GM12878 (cell line): ENCODE data around the gene FAM163B. TPM values are rescaled to one million over a fixed set of nuclear protein-coding genes. Genes with fewer than 3 reads are reported as not detected.

Experiments
- ATAC-seq: fragments of 200-7000 bp; cut with Tn5 transposase; 3 replicates; pipeline ENCODE4 v1.9.1; 2020; ENCODE audit warnings: mild to moderate bottlenecking, moderate library complexity
- BruUV-seq: library from RNA; stranded (reverse); fragments of 400-500 nt; replicated peaks from 2 replicates; lab custom pipeline; 2021; lab: Mats Ljungman, UMichigan
- CTCF ChIA-PET: fragments of 300-600 bp; sonication (Branson Sonifier 250); formaldehyde crosslinking; extraction: SDS; loops from one replicate; lab custom pipeline; 2021; ENCODE audit warnings: inconsistent platforms; lab: Yijun Ruan, JAX
- POLR2A ChIA-PET: fragments of 350-600 bp; formaldehyde crosslinking; extraction: SDS; loops from one replicate; lab custom pipeline; 2021; ENCODE audit warnings: inconsistent platforms; lab: Charles Lee
- RAD21 ChIA-PET: fragments of 300-600 bp; sonication (Branson Sonifier 250); formaldehyde crosslinking; loops from one replicate; lab custom pipeline; 2023; ENCODE audit warnings: antibody characterized with exemption; ENCODE audit not compliant: unreplicated experiment; lab: Charles Lee
- SMC1A ChIA-PET: fragments of 300-600 bp; sonication (Branson Sonifier 250); formaldehyde crosslinking; loops from one replicate; lab custom pipeline; 2023; ENCODE audit not compliant: unreplicated experiment, uncharacterized antibody; lab: Charles Lee
- DNase-seq: peaks from one replicate; pipeline ENCODE4 v3.0.0-alpha.2; 2011; ENCODE audit warnings: low read depth, low spot score
- FAIRE-seq: peaks from 3 replicates; lab custom pipeline; 2011; peaks lifted over from hg19 to GRCh38; lab: Jason Lieb, UNC
- H2AFZ ChIP-seq: 2 replicates; pipeline ENCODE4 v1.6.0; 2011; ENCODE audit warnings: low read depth, low read length, control low read depth; ENCODE audit not compliant: control insufficient read depth
- H3K27ac ChIP-seq: 2 replicates; pipeline ENCODE4 v1.5.1; 2011; ENCODE audit warnings: control low read depth; ENCODE audit not compliant: control insufficient read depth, insufficient read depth
- H3K27me3 ChIP-seq, 2 experiments: replicated peaks in 1 of 2; 2 replicates each; pipeline versions ENCODE4 v1.6.0 to v1.6.1; 2011; ENCODE audit warnings: low read length in 1 of 2; ENCODE audit not compliant: control insufficient read depth in 2 of 2, insufficient read depth in 2 of 2
- H3K36me3 ChIP-seq, 2 experiments: 2 replicates each; pipeline ENCODE4 v1.5.1; 2011; ENCODE audit warnings: low read length in 1 of 2; ENCODE audit not compliant: control insufficient read depth in 2 of 2, insufficient read depth in 2 of 2
- H3K4me1 ChIP-seq: 2 replicates; pipeline ENCODE4 v1.6.1; 2011; ENCODE audit warnings: mild to moderate bottlenecking, low read length, moderate library complexity, mixed read lengths; ENCODE audit not compliant: control insufficient read depth, insufficient read depth
- H3K4me2 ChIP-seq: 2 replicates; pipeline ENCODE4 v1.6.0; 2011; ENCODE audit warnings: control low read depth; ENCODE audit not compliant: control insufficient read depth, insufficient read depth
- H3K4me3 ChIP-seq: fragments of 200-600 bp; sonication (generic); 2 replicates; pipeline ENCODE4 v1.5.1; 2016
- H3K79me2 ChIP-seq: 2 replicates; pipeline ENCODE4 v1.6.0; 2011; ENCODE audit warnings: low read length; ENCODE audit not compliant: control insufficient read depth, insufficient read depth
- H3K9ac ChIP-seq: 2 replicates; pipeline ENCODE4 v1.8.0; 2011; ENCODE audit warnings: low read length, control low read depth, mixed read lengths; ENCODE audit not compliant: control insufficient read depth, insufficient read depth
- H3K9me3 ChIP-seq: replicated peaks from 3 replicates; pipeline ENCODE4 v1.5.1; 2011; ENCODE audit warnings: mild to moderate bottlenecking, low read length; ENCODE audit not compliant: control insufficient read depth, insufficient read depth
- H4K20me1 ChIP-seq: 2 replicates; pipeline ENCODE4 v1.6.0; 2011; ENCODE audit not compliant: control insufficient read depth, insufficient read depth
- CBX3 ChIP-seq: fragments of 200-600 bp; sonication (generic); IDR thresholded peaks from 2 replicates; pipeline ENCODE4 v1.6.1; 2016; ENCODE audit warnings: low read depth, borderline replicate concordance
- CHD4 ChIP-seq: fragments of 200-600 bp; sonication (generic); IDR thresholded peaks from 2 replicates; pipeline ENCODE4 v1.6.1; 2016; ENCODE audit warnings: mild to moderate bottlenecking
- HDAC6 ChIP-seq: fragments of 200-600 bp; sonication (generic); IDR thresholded peaks from one replicate; pipeline ENCODE4 v1.8.0; 2017; ENCODE audit warnings: antibody characterized with exemption; ENCODE audit not compliant: unreplicated experiment
- JUND ChIP-seq: IDR thresholded peaks from 2 replicates; pipeline ENCODE4 v1.6.1; 2012; ENCODE audit warnings: low read depth, mild to moderate bottlenecking, low read length, improper control_type of control experiment, moderate library complexity
- KAT2A ChIP-seq: conservative IDR thresholded peaks from 2 replicates; pipeline ENCODE4 v1.6.1; 2011; ENCODE audit warnings: low read depth, low read length; ENCODE audit not compliant: control insufficient read depth
- PBX3 ChIP-seq: IDR thresholded peaks from 2 replicates; pipeline ENCODE4 v1.6.1; 2011; ENCODE audit warnings: mild to moderate bottlenecking, low read depth, low read length, moderate library complexity; ENCODE audit not compliant: insufficient replicate concordance
- PML ChIP-seq: IDR thresholded peaks from 2 replicates; pipeline ENCODE4 v1.6.1; 2012; ENCODE audit warnings: low read length, inconsistent platforms
- RELA ChIP-seq: fragments of 450-650 bp; IDR thresholded peaks from 2 replicates; pipeline ENCODE4 v1.8.0; 2014; ENCODE audit warnings: borderline replicate concordance; ENCODE audit not compliant: partially characterized antibody
- SMAD1 ChIP-seq: fragments of 450-650 bp; IDR thresholded peaks from 2 replicates; pipeline ENCODE4 v1.6.1; 2018; ENCODE audit warnings: mild to moderate bottlenecking, low read depth; ENCODE audit not compliant: partially characterized antibody
- WRNIP1 ChIP-seq: IDR thresholded peaks from 2 replicates; pipeline ENCODE4 v1.6.1; 2011; ENCODE audit warnings: low read depth, low read length, improper control_type of control experiment, borderline replicate concordance
- ZSCAN29 ChIP-seq: fragments of 450-650 bp; IDR thresholded peaks from 2 replicates; pipeline ENCODE4 v1.6.1; 2017; ENCODE audit warnings: mild to moderate bottlenecking, moderate library complexity
- ZZZ3 ChIP-seq: IDR thresholded peaks from 2 replicates; pipeline ENCODE4 v1.6.1; 2011; ENCODE audit warnings: low read depth; ENCODE audit not compliant: control insufficient read depth, insufficient read length
- WGBS: methylation state at CpG from one replicate; pipeline ENCODE4 v1.1.6; 2016; ENCODE audit warnings: low lambda C conversion rate; ENCODE audit not compliant: insufficient replicate concordance, insufficient coverage; ENCODE audit errors: missing lambda C conversion rate; 5-methylcytosine and 5-hydroxymethylcytosine counted together
- in situ Hi-C: fragments of 300-500 bp; cut with MboI; formaldehyde crosslinking; loops from 9 replicates; pipeline ENCODE4 v1.14.3; 2018; ENCODE audit warnings: mixed read lengths
- intact Hi-C: fragments of 100-400 bp; cut with micrococcal nuclease; formaldehyde crosslinking; loops from one replicate; pipeline ENCODE4 v1.14.2; 2022; ENCODE audit not compliant: unreplicated experiment
- polyA plus RNA-seq, 11 experiments: library from polyadenylated mRNA; depleted of rRNA in 4 of 11; unstranded in 6 of 11; stranded (reverse) in 5 of 11; fragments of >200 nt; fragmentation: Nextera tagmentation in 4 of 11; fragmentation: Illumina TruSeq in 1 of 11; extraction: Ambion mirVana in 4 of 11; extraction: Trizol in 1 of 11; gene quantifications; 1 replicate in 1 of 11; 2 replicates in 10 of 11; pipeline versions ENCODE4 v1.2.1 to v1.2.3, GENCODE V29; 2011 to 2016; ENCODE audit warnings: inconsistent platforms in 2 of 11, missing spikeins in 2 of 11, low read depth in 1 of 11
- total RNA-seq, 4 experiments: library from RNA; depleted of rRNA in 3 of 4; stranded (reverse); fragments of >200 nt in 3 of 4; fragmentation: Illumina TruSeq in 1 of 4; extraction: Trizol in 1 of 4; gene quantifications; 2 replicates each; pipeline versions ENCODE4 v1.2.1 to v1.2.3, GENCODE V29; 2013 to 2021
- TF ChIP-seq, protein P1 (sequence below): IDR thresholded peaks from 2 replicates; pipeline ENCODE4 v1.6.1; 2012; ENCODE audit warnings: low read depth, low read length, improper control_type of control experiment

The FAM163B gene
- total and polyA plus RNA-seq, 10 of the 15 experiments (the other 5 are each of a cell fraction or from before 2014, with no cell fraction given) = not detected

- no peak overlapping the region for H3K27ac ChIP-seq
- in situ Hi-C loops (no loop called here), intact Hi-C loops (no loop called here)
- no peak overlapping the region for H3K9ac ChIP-seq
- H3K4me1 ChIP-seq = no peaks in the 10 kb centered on the region
- no peaks in the 10 kb centered on the region for H3K79me2 ChIP-seq
- peaks cover 0 to 2% of the 10 kb centered on the region in 2 experiments; a peak in 2 of 4 replicates for H3K27me3 ChIP-seq
- ChIA-PET POLR2A (no interaction called here), RAD21 (no interaction called here), CTCF (no interaction called here), SMC1A (no interaction called here)
- FAIRE-seq (no peak), ATAC-seq (no peak), DNase-seq (no peak)
- H2AFZ ChIP-seq = no peak overlapping the region
- H3K4me2 ChIP-seq = no peak overlapping the region
- H3K9me3 ChIP-seq = no peaks in the 10 kb centered on the region
- BruUV-seq = no TSS peak
- WGBS = 14% methylated on average over 10 of the region's 10 CpGs
- no peak overlapping the region for H3K4me3 ChIP-seq
- no peaks in the 10 kb centered on the region for H3K36me3 ChIP-seq
- no peak for TF ChIP-seq CHD4
- no peak for TF ChIP-seq HDAC6
- no peak for TF ChIP-seq WRNIP1
- TF ChIP-seq PML = no peak
- H4K20me1 ChIP-seq = no peaks in the 10 kb centered on the region
These were observed 36.0 kb upstream of the FAM163B start for GRCh38 chr9:133645021-133645765.

DNA sequence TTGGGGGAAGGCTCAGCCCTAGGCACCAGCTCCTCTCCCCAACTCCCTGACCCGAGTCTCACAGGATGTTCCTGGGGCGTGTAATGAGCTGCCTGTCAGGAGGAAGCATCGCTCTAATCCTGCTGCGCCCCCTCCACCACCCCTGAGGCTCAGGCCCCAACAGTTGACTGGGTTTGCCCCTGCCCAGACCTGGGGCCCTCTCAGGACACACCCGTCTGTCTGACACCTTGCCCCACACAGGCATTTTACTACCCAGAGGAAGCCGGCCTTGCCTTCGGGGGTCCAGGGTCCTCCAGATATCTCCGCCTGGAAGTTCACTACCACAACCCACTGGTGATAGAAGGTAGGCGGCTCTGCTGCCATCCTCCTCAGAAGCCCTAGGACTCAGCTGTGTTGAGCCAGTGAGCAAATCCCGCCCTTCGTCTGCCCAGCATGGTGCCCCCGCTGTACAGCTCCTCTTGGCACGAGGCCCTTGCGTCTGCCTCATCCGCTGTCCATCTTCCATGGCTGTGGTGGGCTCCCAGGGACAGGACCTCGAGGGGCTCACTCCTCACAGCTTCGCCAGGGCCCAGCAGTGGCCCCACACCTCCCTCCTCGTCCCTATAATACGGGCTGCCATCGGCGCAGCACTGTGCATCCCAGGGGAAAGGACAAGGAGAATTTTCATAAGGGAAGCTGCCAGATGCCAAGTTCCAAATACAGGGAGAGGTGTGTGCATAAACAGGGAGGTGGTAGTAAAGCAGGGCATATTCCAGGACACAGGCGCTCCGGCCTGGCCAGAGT, 35.0 kb upstream of the FAM163B start:
- DNase-seq (no peak), FAIRE-seq (no peak), ATAC-seq (no peak)
- RAD21 ChIA-PET = no interaction called here
- intact Hi-C loops = no loop called here
- in situ Hi-C loops = no loop called here
- H3K4me3 ChIP-seq = no peak overlapping the region
- POLR2A ChIA-PET = no interaction called here
- no peaks in the 10 kb centered on the region for H4K20me1 ChIP-seq
- H3K4me1 ChIP-seq = no peaks in the 10 kb centered on the region
- no peaks in the 10 kb centered on the region for H3K36me3 ChIP-seq
- no peaks in the 10 kb centered on the region for H3K79me2 ChIP-seq
- no TSS peak for BruUV-seq
- H2AFZ ChIP-seq = no peak overlapping the region
- SMC1A ChIA-PET = no interaction called here
- CTCF ChIA-PET = no interaction called here
- 39% methylated on average over 23 of the region's 23 CpGs for WGBS
- peaks cover 0 to 2% of the 10 kb centered on the region in 2 experiments; a peak in 2 of 4 replicates for H3K27me3 ChIP-seq
- H3K9ac ChIP-seq = no peak overlapping the region
- H3K27ac ChIP-seq = no peak overlapping the region
- H3K4me2 ChIP-seq = no peak overlapping the region
- no peaks in the 10 kb centered on the region for H3K9me3 ChIP-seq
- TF ChIP-seq, protein P1, sequence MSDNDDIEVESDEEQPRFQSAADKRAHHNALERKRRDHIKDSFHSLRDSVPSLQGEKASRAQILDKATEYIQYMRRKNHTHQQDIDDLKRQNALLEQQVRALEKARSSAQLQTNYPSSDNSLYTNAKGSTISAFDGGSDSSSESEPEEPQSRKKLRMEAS = no peak
- TF ChIP-seq JUND = no peak
- TF ChIP-seq CBX3 = no peak
- no peak for TF ChIP-seq RELA
- TF ChIP-seq PBX3 = no peak
- no peak for TF ChIP-seq KAT2A
- TF ChIP-seq ZSCAN29 = no peak
- TF ChIP-seq SMAD1 = no peak
- TF ChIP-seq ZZZ3 = no peak
